Measurements from ENCODE around the gene HOXB8.
A peak's percentile ranks its signal among the peaks of the same experiment; 100 is the strongest.

Gene HOXB8

DNA sequence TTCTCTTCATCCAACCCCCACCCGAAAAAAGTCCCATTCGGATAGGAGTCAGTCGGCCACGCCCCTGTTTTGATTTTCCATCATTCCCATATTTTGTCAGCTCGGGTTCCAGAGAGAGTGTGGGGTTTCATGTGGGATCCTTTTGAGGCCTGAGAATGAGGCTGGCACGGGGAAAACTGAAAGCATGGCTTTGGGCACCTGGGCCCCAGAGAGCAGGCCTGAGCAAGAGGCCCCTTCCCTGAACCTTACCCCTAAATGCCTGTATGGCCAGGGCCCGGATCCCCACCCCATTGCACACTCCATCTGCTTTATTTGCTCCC, 32.4 kb downstream of the HOXB8 start:
- no peak for DNase-seq

DNA sequence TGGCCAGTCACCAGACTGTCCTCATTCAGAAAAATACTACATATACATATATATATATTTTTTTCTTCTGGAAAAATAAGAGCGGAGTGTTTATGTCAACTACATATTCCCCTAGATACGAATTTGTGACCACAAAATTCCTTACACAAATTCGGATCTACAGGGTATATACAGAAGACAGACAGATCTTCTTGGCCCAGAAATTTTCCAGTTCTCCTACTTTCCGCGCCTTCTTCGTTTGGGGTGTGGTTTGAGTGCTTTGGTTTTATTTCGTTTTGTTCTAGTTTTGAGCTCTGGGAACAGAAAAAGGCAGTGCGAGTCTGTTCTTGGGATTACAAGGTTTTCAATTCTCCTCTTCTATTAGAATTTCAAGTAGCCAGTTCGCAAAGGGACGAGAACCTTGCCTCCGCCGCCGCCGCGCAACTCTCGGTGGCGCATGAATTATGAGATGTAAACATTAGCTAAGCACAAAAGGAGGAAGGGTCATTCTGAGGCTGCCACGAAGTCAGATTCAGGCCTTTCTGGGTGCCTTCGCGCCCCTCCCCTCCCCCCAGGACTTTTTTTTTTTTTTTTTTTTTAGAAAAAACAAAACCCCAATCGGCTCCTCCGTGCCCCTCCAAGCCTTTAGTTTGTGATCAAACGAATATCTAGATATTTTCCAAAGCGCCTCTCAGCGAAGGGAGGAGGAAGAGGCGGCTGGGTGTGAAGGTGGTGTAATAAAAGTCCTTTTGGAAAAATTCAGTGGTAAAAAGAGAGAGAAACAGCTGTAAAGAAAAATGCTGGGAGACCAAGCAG, 35.1 kb downstream of the HOXB8 start:
- peak; percentile 66 for DNase-seq

DNA sequence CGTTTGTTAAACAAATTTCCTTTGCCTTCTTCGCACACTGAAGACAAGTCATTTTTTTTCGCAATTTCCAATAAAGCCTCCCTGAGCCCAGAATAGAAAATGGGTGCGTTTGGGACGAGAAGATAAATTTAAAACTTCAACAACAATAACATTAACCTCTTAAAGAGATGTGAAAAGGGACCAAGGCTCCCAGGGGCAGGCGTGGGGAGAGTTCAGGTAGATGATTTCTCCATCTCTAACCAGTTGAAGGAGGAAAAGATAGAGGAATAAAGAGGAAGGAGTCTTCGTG, 35.7 kb downstream of the HOXB8 start:
- DNase-seq, result no peak

DNA sequence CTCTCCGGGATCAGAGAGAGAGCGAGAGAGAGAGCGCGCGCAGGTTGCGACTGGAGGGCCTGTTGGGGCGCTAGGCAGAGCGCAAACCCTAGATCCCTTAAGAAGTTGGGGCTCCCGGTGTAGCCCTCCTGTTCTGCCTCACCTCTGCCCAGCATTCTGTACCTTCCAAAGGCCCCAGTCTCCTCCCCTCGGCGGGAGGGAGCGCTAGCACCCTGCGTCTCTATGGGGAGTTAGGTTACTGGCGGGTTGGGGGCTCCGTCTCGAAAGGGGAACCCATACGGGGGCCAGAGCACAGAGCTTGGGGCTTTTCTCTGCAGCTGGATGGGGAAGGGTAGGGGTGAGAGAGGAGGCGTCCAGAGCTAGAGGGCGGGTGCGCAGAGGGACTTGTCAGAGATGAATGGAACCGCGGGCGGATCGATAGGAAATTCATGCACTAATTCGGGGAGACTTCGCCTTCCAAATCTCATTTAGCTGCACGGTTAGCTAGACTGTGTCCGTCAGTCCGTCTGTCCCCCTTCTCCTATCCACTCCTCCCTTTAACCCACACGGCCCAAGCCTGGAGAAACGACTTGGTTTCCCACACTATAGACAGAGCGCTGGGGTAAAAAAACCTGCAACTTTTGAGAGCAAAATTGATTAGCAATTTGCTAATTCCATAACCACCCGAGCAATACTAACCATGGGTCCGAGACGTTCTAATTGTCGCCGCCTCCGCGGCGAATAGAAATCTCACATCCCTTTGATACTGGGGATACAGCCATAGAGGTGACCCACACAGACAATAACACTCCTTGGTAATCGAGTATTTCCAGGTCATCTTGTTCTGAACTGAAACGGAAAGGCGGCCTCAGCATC, 36.2 kb downstream of the HOXB8 start:
- no peak for DNase-seq

DNA sequence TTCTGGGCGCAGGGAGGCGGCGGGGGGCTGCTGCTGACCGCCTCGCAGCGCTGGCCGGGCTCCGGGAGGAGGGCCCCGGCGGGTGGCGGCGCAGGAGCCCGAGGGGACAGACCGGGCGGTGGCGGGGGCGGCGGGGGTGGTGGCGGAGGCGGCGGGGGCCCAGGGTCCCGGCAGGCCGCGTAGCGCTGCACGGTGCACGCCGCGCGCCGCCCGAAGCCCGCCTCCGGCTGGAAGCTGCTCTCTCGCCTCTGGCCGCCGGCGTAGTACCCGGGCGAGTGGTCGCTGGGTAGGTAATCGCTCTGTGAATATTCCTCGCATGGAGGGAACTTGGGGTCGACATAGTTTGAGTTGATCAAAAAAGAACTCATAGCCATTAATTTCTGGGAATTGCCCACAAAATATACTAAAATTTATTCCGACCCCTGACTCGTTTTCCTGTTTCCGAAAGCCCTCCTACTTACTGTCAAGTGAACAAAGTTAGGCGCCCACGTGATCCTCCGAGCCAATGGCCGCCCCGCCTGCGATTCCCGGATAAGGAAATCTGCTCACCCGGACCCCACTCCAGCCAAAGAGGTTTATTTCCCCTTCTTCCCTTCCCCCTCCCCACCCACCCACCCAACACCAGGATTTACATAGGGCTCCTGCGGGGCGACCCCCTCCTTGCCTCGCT, 37.0 kb downstream of the HOXB8 start, which contains the start of gene HOXB4:
Gene HOXB4, minus strand, starts transcription at position 405 of the 670 bp plus-strand sequence. Its CDS starts 31 bp downstream, at position 374.
- peak; percentile 83 for DNase-seq

DNA sequence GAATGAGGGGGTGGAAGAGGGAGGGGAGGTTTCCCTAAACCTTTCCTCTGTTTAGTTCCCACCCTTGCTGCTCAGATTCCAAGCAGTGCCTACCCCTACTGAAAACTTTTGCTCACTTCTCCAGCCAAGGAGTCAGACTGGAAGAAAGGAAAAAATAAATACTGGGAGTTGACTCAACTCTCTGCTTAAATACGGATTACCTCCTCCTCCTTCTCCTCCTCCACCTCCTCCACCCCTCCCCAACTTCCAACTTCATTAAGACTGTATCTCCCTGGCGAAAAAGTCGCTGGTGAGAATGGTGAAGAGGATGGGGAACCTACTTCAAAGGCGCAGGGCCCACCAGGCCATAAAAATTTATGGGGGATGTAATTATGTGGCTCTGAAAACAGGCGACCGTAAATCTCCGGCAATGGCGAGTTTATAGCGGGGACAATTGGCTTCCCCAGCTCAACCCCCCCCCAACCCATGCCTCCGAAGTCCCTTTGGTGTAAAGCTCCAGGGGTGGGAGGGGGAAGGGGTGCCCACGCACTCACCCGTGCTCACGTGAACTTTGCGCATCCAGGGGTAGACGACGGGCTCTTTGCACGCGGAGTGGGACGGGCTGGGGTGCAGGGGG, 37.7 kb downstream of the HOXB8 start:
- peak; percentile 64 for DNase-seq

DNA sequence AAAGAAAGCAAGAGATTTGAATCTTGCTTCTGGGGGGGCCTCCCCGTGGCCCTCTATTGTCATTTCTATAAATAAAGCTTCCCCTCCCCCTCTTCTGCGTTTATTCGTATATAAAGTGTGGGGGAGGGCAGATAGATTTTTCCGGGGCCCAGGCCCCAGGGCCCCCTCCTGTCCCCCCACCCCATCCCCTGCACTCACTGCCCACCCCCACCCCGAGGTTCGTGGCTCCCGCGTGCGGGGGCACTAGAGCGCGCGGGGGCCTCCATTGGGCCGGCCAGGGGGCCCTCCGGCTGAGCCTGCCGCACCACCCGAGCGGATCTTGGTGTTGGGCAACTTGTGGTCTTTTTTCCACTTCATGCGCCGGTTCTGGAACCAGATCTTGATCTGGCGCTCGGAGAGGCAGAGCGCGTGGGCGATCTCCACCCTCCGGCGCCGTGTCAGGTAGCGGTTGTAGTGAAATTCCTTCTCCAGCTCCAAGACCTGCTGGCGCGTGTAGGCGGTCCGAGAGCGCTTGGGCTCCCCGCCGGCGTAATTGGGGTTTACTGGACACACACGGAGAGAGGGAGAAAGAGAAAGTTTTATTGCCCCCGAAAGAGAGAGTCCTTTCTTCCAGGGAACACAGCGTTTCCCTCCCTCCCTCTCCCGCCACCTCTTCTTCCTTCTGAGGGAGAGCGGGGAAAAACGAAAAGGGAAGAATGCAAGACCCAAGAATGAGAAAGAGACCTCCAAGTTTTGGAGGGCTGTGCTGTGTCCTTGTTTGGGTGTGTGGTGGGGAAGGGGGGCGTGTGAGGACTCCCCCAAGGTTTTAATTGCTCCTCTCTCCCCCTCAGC, 38.4 kb downstream of the HOXB8 start:
- DNase-seq, result peak; percentile 70

DNA sequence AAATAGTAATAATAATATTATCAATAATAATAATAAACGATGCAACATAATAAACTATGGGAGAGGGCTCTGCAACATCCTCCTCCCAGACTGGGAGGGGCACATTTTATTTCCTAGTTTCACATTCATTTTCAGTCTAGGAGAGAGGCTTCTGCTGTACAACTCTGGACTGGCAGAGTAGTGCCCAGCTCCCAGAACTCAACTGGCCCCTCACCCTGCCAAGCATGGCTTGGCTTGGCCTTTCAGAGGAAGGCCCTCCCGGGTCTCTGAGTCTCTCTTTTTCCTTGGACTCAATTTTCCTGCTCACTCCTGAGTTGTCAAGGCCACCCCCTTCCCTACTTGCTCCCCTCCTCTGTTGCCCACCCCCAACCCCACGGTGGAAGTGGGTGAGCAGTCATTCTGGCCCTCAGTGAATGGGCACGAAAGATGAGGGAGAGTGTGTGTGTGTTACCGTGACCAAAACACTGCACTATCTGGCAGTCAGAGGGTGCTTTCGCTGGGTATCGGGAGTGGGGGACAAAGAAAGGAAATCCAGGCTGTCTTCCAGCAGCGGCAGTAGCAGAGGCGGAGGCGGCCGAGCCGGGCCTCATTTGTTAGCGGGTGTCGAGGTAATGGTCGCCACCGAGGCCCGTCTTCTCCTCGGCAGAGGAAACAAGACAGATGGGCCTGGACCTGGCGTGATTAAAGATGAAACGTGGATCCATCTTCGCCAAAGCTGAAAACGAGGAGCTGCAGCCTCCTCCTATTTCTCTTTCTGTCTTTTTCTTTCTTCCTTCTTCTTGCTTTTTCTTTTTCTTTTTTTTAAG, 39.2 kb downstream of the HOXB8 start:
- no peak for DNase-seq

DNA sequence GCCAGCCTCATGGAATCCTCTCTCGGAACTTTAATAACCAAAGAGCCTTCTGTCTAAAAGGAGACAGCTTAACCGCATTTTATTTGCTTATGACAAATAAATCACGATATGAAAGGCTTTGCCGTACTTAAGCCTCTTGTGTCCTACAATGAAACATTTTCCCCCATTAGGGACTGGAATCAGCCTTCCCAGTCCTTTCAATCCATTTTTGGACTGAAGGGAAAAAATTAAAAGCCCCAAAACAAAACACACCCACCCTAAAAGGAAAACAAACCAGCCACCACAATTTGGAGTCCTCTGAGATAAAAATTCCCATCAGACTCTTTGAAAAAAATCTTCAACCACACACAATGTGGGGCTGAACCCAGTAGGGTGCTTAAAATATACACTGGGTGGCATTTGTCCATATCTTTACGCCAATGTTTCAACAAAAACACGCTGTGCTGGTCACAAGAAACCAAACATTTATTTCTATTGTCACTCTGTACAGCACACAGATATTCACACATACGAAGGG, 40.0 kb downstream of the HOXB8 start:
- DNase-seq, result peak; percentile 88

DNA sequence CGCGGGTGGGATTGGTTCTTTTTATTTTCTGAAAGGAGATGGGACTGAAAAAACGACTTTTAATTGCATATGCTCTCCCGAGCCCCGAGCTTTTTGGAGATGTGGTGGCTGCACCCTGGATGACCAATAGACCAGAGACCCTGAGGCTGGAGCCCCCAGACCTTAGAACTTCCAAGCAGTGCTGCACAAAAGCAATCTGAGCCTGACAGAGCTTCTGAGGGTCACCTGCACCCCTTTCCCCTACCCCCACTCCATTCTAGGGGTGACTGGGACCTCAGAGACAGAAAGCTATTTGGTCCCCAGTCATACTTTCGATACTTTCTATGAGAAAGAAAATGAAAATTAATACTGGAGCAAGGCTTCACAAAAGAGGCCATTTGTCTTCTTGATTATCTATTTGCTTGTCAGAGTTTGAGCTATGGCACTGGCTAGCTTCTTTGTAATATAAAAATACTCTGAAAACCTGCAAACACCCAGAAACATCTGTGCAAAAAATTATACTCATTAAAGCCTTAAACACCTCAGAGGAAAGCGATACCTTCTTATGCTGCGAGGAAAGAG, 40.5 kb downstream of the HOXB8 start:
- no peak for DNase-seq

DNA sequence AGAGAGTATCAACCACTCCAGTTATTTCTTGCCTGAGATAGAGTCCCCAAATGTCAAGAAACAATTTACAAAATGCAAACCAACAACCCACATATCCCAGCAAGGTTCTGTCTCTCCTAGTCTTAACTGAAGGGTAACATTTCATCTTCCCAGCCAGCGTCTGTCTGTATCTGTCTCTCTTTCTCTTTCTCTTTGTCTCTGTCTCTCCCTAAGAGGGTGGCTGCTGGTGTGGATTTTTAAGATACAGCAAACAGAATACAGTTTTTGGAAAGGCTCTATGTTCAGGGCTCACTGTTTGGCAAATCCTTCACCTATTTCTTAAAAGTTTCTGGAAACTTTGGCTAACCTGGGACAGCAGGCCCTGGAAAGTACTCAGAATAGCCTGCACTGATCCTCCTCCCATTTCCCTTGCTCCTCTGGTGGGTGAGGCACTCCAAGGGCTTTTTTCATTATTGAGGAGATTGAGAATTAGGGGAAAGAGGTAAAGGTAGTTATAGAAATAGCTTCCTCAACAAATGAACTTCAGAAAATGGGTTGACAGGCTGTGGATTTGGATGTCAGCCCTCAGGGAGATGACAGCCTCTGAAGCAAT, 43.2 kb downstream of the HOXB8 start:
- no peak for DNase-seq

DNA sequence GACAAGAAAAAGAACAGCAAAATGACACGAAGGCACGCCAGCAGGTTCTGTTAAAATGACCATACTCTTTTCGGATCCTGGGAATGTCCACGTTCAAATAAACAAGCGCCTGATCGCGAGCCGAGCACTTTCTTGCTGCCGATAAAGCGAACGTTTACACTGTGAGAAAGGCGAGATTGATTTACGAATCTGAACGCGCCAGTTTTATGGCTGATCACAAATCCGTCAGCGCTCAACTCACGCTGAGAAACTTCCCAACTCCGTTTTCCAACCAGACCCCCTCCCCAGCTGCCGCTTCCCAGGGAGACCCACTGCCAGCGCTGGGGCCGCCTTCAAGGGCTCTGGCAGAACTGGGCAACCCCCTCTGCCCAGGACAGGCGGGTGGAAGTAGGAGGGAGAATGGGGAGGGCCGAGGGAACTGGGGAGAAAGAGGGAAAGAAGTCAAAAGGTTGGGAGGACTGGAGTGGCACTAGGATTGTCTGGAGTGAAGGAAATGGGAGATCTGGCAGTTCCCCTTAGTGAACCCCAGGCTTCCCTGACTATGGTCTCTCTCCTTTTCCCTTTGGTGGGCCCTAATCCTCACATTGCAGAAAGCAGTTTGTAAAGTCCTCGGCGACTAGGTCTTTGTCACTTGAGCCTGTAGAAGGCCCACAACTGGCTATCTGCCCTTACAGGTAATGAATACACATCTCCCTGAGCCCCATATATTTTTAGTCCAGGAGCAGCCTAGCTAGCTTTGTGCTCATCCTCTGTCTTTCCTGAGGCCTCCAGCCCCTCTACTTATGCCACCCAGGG, 43.9 kb downstream of the HOXB8 start:
- no peak for DNase-seq

DNA sequence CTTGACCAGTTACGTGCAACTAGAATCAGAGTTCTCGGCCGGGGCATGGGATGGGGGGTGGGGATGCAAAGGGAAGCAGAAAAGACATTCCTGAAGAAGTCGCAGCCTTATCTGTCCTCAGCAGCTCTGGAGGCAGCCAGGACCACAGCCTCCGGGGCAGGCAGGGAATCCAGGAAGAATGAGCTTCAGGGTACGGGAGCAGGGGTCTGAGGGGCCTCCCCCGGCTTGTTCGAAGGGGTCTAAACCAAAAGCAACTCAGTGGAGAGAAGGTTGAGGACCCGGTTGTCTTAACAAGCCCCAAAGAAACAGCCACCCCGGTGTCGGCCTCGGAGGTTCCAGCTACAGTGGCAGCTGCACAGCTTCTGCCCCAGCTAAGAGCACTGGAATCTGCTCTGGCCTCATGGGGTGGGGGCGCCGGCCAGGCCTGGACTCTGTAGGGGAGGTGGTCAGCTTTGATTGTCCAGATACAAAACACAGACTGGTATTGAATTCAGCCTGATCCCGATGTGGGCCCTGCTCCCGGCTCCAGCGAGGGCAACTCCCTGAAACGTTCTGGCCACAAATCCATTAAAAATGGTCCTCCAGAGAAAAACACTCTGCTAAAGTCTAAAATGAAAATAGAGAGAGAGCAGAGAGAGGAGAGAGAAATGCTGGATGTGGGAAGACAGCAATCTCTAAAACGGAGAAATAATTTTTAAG, 44.6 kb downstream of the HOXB8 start:
- DNase-seq, result no peak

DNA sequence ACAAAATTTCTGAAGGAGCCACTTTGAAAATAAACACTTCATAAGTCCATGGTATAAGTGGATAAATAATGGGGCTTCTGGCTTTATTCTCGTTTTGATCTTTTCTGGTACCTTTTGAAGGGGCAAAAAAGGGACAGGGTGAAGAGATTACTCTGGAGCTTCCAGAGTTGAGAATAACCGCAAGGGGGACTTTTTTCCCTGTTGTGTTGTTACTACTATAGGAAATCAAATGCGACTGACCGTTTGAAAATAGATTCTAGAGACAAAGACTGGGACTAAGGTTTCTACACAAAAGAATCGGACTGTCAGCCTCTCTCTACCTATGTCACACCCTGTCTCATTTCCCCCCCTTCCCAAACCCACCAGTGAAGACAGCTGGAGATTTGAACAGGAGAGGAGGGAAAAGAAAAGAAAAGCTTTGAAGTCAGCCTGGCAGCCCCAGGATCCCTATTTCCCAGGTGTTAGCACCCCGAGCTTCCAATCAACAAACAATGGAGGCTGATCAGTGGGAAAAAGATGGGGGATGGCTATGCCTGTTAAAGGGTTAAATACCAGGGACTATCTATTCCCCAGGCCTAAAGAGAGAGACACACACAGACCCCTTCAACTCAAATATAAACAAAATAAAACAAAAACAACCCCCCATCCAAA, 45.3 kb downstream of the HOXB8 start:
- DNase-seq, result no peak

DNA sequence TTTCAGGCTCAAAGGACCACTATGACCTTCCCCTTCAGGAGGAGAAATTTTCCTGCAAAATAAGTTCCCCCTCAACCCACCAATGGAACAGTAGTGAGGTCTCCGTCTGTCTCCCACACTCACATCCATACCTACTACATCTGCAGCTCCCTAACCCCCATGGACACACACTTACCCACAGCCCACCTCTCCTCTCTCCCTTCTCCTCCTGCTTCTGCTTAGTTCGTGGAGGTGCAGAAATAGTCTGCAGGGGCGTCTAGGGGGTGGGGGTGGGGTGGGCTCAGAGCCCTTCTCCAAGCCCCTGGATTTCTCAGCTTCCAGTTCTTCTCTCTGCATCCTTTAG, 45.9 kb downstream of the HOXB8 start:
- DNase-seq, result no peak

DNA sequence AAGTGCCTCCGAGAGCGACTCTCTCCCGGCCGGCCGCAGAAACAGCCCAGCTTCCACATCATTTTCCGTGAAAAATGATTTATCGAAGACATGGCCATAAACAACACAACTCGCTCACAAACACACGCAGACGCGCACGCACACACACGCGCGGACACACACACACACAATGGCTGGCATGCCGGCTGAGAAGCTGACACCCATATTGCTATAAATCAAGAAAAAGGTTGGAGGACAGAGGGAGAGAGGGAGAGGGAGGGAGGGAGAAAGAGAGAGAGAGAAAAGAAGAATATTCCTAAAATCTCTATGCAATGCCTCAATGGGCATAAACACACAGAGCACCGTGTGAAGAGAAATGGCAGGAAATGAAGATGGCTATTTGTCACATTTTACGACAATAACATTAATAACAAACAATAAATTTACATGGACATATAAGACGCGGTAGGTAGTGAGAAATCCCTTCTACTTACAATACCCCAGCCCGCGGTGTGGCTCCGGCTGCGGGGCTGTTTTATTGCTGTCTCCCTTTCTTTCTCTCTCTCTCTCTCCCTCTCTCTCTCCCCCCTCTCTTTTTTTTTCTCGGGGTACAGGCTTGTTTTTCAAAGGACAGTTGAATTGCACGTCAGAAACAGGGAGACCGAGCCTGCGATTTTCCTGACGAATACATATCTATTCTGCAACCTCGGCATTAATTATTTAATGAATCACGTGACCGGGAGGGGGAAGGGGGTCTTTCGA, 46.4 kb downstream of the HOXB8 start:
- peak; percentile 69 for DNase-seq

DNA sequence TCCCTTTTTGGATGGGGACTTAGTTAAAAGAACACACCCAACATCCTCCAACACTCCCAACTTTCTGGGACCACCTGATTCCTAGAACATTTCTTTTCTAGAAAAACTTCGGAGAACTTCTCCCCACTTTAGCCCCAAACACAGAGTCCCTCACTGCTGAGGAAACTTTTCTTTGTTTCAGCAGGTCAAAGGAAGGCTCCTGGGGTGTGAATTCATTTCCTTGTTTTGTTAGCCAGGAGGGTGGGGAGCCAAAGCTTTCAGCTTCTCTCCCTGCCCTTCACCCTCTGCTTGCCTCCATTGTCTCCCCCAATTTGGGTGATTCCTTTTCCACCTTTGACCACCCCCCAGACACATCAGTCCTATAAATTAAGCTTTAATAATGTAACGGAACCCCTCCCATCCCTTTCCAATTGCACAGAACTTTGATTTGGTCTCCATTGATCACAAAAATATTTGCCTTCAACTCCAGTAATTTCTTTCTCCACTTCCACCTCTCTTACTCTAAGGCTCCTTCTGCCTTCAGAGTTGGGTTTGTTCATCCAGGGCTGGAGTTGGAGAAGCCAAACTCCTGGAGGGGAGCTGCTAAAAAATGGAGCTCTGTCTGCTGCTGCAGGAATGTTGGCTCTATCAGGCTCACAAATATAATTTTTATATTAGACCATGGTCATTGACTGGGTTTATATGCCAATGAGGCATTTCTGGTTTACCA, 47.3 kb downstream of the HOXB8 start:
- no peak for DNase-seq

Measured in fibroblast of upper back skin (primary cell).